ENCODE measurements around the gene EXOC6B.

DNA sequence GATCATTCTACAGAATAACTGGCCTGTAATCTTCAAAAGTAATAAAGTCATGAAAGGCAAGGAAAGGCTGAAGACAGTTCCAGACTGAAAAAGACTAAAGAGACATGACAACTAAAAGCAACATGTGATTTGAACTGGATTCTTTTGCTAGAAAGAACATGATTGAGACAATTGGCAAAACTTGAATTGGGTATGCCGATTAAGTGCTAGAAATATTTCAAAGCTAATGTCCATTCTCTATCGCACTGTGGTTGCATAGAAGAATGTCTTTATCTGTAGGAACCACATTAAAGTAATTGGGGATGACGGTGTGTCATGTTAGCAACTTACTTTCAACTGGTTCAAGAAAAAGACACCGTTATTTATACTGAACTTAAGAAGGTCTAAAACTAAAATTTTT is 98.5 kb downstream of the EXOC6B start:
- no peak for TF ChIP-seq EZH2 (IDR thresholded peaks at IDR 0.05)
- TF ChIP-seq POLR2AphosphoS5 (IDR thresholded peaks at IDR 0.05; ENCODE audit: borderline replicate concordance, low read depth, low read length), result no peak

All from SK-N-MC (cell line).